AG04450 (cell line): ENCODE data around the gene ACOT7. TPM values are rescaled to one million over a fixed set of nuclear protein-coding genes. Genes with fewer than 3 reads are reported as not detected.

Experiments
- CTCF ChIA-PET: fragments of 300-600, 350-600 bp; formaldehyde crosslinking; extraction: SDS; loops from one replicate; lab custom pipeline; 2022; ENCODE audit warnings: antibody characterized with exemption, inconsistent platforms; lab: Charles Lee
- POLR2A ChIA-PET: fragments of 350-600 bp; formaldehyde crosslinking; extraction: SDS; loops from one replicate; lab custom pipeline; 2021; ENCODE audit warnings: antibody characterized with exemption, inconsistent platforms; lab: Yijun Ruan, JAX
- DNase-seq: peaks from one replicate; pipeline ENCODE4 v3.0.0-alpha.2; 2011; ENCODE audit warnings: low read depth, low spot score
- H3K27ac ChIP-seq: one replicate; pipeline ENCODE4 v1.5.1; 2012; ENCODE audit warnings: low read depth, low read length, control low read depth
- H3K27me3 ChIP-seq: one replicate; pipeline ENCODE4 v1.6.0; 2012; ENCODE audit warnings: low read length; ENCODE audit not compliant: control insufficient read depth, insufficient read depth
- H3K4me3 ChIP-seq: 2 replicates; pipeline ENCODE4 v1.5.1; 2011; ENCODE audit warnings: mild to moderate bottlenecking, low read depth, low read length, control low read depth
- H3K9me3 ChIP-seq: 2 replicates; pipeline ENCODE4 v1.5.1; 2012; ENCODE audit warnings: low read length; ENCODE audit not compliant: control insufficient read depth, insufficient read depth
- polyA plus RNA-seq: library from polyadenylated mRNA; depleted of rRNA; stranded (reverse); fragments of >200 nt; gene quantifications from 2 replicates; pipeline ENCODE4 v1.2.3, GENCODE V29; 2011
- TF ChIP-seq, protein P1 (sequence below): IDR thresholded peaks from 2 replicates; pipeline ENCODE4 v1.5.1; 2011; ENCODE audit warnings: low read depth, low read length, control low read depth, inconsistent platforms

The ACOT7 gene
- polyA plus RNA-seq, 1 experiment = 80.1 TPM

DNA sequence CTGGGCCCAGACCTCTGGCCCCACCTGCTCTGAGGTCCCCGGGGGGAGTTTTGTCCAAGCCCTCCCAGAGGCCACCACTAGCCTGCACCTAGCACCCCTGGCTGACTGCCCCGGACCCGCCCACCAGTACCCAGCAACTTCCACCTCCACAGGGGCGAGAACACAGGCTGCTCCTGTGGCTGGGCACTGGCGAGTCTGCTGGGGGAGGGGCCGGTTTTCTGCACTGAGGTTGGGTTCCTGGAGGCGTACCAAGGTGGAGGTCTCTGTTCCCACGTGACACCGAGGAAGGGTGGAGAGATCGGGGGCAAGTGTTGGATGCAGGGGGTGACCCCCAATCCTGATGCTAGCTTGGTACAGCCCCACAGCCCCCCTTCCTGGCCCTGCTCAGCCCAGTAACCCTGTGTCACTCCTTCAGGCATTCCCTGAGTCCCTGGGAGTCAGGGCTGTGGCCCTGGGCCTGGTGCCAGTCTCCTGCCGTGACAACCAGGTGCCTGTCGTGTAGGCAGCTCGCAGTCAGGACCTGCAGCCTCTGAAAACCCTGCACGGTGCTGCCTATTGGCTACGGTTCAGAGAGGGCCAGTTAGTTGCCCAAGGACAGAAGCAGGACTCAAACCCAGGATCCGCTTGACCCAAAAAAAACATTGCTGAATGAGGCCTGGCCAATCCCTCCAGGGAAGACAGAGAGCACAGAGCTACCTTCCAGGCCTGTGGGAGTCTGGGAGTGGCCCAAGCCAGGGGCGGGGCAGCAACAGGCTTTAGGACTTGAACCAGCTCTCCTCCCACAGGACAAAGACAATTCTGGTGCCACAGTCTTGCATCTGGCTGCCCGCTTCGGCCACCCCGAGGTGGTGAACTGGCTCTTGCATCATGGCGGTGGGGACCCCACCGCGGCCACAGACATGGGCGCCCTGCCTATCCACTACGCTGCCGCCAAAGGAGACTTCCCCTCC, 34.1 kb upstream of the ACOT7 start:
- ChIA-PET POLR2A (no interaction called here), CTCF (no interaction called here)
- no peak for DNase-seq
- Histone ChIP-seq H3K27me3 (peaks cover 58% of the 10 kb centered on the region), H3K4me3 (no peak overlapping the region), H3K9me3 (no peaks in the 10 kb centered on the region; the same call in 1 of the 2 replicates), H3K27ac (no peak overlapping the region)
- TF ChIP-seq, protein P1, sequence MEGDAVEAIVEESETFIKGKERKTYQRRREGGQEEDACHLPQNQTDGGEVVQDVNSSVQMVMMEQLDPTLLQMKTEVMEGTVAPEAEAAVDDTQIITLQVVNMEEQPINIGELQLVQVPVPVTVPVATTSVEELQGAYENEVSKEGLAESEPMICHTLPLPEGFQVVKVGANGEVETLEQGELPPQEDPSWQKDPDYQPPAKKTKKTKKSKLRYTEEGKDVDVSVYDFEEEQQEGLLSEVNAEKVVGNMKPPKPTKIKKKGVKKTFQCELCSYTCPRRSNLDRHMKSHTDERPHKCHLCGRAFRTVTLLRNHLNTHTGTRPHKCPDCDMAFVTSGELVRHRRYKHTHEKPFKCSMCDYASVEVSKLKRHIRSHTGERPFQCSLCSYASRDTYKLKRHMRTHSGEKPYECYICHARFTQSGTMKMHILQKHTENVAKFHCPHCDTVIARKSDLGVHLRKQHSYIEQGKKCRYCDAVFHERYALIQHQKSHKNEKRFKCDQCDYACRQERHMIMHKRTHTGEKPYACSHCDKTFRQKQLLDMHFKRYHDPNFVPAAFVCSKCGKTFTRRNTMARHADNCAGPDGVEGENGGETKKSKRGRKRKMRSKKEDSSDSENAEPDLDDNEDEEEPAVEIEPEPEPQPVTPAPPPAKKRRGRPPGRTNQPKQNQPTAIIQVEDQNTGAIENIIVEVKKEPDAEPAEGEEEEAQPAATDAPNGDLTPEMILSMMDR = no peak

GRCh38 chr1:6426972-6427350, 33.4 kb upstream of the ACOT7 start:
- POLR2A ChIA-PET = no interaction called here
- Histone ChIP-seq H3K9me3 (no peaks in the 10 kb centered on the region; the same call in 1 of the 2 replicates), H3K27ac (no peak overlapping the region), H3K4me3 (no peak overlapping the region), H3K27me3 (peaks cover 62% of the 10 kb centered on the region)
- TF ChIP-seq, protein P1 = no peak
- CTCF ChIA-PET = interaction anchor here (0.6 to 1.4 kb wide), 2 partner anchors 11 to 16 kb away, joined by 5 read pairs; no protein-coding TSS in a partner anchor
- DNase-seq = no peak

GRCh38 chr1:6426277-6426971, 32.9 kb upstream of the ACOT7 start:
- POLR2A ChIA-PET = no interaction called here
- DNase-seq = no peak
- Histone ChIP-seq H3K4me3 (no peak overlapping the region), H3K9me3 (no peaks in the 10 kb centered on the region; the same call in 1 of the 2 replicates), H3K27ac (no peak overlapping the region), H3K27me3 (peaks cover 67% of the 10 kb centered on the region)
- CTCF ChIA-PET = interaction anchor here (0.6 to 1.4 kb wide), 2 partner anchors 12 to 17 kb away, joined by 5 read pairs; no protein-coding TSS in a partner anchor
- TF ChIP-seq, protein P1 = no peak

DNA sequence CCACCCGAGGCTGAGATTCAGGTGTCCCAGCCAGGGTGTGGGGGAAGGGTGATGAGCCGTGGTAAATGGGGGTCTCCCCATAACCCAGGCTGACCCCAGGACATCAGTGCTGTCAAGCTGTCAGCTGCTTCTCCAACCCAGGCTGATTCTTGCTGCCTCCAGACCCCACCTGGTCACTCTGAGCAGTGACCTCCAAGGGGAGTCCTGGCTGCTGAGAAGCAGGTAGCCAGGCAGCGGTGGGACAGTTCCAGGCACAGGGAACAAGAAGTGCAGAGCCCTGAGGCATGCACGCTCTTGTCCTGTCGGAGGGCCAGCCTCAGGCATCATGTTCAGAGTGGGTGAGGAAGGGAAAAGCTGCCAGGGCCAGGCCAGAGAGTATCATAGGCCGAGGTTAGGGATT, 32.1 kb upstream of the ACOT7 start:
- H3K27me3 ChIP-seq = peaks cover 67% of the 10 kb centered on the region
- CTCF ChIA-PET = interaction anchor here (1.4 kb wide), 1 partner anchor 12 kb away, joined by 5 read pairs; no protein-coding TSS in a partner anchor

More for the DNA sequence above, 32.1 kb upstream of the ACOT7 start:
- Histone ChIP-seq H3K9me3 (no peaks in the 10 kb centered on the region; the same call in 1 of the 2 replicates), H3K27ac (no peak overlapping the region), H3K4me3 (no peak overlapping the region)
- TF ChIP-seq, protein P1 = no peak
- POLR2A ChIA-PET = no interaction called here
- DNase-seq = no peak
